NAMALWA (cell line): ENCODE measurements around the gene IL27RA.
A peak's percentile ranks its signal among the peaks of the same experiment; 100 is the strongest.
"Not testable (repeated sequence)": the region's sequence is repeated elsewhere in the genome, so short reads cannot be mapped to it uniquely, and the experiment has no call there.

Source experiments
- DNase-seq: peaks from one replicate; pipeline ENCODE4 v3.0.0-alpha.2; 2015; ENCODE audit warnings: low spot score

The IL27RA gene

DNA sequence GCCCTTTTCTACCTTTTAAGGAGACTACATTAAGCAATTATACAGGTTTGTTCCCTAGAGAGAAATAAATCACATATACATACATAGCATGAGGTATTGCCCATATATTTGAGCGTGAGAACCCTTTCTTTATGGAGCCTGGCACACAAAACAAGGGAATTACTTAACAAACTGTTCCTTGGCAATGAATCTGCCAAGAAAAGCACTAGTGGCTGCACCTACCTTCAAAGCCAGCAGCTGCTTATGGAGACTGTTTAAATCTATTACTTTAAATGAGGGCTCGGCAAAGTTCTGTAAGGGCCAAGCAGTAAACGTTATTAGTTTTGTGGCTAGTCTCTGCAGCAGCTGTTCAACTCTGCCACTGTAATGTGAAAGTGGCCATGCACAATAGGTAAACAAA, 32.5 kb upstream of the IL27RA start:
- DNase-seq, result no peak

DNA sequence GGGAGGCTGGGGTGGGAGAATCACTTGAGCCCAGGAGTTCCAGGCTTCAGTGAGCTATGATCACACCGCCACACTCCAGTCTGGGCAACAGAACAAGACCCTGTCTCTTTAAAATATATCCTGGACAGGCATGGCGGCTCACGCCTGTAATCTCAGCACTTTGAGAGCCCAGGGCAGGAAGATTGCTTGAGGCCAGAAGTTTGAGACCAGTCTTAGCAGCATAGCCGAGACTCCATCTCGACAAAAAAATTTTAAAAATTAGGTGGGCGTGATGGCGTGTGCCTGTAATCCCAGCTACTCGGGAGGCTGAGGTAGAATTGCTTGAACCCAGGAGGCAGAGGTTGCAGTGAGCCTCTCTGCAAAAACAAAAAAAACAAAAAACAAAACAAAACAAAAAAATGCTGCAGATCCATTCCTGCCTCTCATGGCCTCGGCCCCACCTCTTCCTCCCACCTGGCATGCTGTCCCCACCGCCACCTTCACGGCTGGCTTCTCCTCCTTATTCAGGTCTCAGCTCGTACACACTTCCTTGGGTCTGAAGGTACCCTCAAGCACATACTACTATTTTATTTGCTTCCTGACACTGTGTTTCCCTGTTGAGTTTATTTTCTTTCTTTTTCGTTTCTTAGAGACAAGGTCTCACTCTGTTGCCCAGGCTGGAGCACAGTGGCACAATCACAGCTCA, 30.7 kb upstream of the IL27RA start:
- no peak for DNase-seq

DNA sequence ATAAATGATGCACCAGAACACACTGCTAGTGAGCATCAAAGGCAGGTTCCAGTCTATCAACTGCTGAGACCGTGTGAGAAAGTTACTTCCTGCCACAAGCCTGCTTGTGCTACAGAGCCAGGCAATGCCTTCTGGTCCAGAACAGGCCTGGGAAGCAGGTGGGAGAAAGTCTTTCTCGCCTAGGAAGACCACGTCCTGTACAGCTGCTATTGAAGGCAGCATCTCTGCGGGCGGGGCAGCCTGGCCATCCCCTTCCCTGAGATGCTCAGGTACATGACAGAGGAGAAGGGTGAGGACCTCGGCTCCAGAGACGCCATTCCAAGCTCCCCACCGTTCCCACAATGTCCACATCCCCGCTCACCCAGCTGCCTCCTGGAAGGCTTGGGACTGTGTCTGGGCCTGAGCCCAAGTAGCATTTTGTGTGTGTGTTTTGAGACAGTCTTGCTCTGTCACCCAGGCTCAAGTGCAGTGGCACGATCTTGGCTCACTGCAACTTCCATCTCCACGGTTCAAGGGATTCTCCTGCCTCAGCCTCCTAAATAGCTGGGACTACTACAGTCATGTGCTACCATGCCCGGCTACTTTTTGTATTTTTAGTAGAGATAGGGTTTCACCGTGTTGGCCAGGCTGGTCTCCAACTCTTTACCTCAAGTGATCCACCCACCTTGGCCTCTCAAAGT, 28.9 kb upstream of the IL27RA start:
- peak; percentile 53 for DNase-seq

DNA sequence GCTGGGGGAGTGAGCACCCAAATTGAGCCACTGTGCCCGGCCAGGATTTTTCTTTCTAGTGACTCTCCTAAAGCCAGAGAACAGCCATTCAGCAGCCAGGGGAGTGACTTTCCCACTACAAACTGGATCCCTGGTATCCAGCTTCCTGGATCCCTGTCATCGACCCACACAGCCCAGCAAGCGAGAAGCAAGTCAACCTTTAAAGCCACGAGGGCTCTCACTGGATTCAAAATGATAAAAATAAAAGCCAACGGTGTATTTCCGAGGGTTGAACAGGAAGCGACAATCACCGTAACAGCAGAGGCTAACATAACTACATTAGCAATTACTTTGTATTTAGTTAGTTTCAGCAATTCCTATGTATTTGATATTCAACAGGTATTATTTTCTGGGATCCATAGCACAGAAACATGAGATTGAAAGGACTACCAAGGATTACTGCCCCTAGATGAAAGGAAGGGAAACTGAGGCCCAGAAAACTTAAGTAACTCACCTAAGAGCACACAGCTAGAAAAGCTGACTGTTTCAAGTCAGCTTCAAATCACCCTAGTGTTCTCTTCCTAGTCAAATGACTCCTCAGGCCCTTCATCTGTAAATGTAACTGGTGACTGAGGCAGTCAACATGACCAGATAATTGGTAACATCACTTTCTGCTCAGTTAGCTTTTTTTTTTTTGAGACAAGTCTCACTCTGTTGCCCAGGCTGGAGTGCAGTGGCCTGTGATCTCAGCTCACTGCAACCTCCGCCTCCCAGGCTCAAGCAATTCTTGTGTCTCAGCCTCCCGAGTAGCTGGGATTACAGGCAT, 28.1 kb upstream of the IL27RA start:
- DNase-seq, result peak; percentile 61

DNA sequence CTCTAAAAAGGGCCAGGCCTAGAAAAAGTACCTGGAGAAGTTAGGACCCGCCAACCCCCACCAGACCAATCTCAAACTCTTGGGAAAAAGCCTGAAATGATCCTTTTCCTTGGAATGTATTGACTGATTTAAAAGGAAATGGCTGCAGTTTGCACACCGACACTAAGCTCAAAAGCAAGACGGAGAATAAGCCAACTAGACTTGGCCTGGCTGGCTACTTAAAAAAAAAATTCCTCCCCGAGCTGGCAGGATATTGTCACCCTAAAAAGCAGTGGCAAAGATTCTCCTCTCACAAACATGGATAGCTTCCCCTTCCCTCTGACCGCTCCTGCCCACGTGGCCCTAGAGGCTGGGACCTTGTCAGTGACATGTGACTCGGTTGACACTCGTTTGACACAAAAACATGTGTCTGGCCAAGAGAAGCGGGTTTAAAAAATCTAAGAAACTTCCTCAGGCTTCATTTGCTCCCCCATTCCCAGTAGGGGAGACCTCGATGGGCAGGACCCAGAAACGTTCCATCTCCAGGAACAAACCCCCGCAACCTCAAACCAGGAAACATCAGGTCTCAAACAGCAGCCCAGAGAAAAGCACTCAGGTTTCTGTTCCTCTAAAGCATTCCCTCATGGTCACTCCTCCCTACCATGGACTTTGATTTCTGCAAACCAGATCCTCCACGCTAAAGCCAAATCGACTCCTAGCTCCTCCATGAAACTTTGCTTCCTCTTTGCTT, 26.8 kb upstream of the IL27RA start:
- peak; percentile 57 for DNase-seq

DNA sequence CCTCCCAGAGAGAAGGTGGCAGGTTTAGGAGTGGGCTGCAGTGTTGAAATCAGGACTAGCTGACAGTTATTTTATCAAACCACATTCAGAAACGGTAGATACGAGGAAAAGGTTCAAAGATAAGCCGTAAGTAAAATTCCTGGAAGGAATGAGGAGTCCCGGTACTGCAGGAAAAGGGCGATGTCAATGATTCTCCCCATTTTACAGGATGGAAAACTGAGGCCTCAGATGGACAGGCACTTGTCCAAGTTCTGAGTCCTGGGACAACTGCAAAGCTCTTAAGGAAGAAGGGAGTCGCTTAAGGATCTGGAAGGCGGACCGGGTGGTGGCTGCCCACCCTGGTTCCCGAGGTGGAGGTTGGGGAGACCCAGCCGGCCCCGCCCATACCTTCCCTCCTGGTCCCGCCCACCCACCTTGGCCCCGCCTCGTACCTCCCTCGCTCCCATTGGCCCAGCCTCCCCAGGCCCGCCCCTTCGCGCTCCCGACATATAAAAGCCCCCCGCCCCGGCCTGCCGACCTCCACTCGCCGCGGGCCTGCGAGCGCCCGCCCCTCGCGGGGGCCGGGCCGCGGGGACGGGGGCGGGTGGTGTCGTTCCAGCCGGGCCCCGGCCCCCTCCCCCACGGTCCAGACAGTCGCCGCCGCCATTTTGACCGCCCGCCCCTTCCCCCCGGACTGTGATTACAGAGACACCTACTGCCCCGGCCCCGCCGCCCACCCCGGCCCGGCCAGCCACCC, 26.0 kb upstream of the IL27RA start:
- peak; percentile 91 for DNase-seq

DNA sequence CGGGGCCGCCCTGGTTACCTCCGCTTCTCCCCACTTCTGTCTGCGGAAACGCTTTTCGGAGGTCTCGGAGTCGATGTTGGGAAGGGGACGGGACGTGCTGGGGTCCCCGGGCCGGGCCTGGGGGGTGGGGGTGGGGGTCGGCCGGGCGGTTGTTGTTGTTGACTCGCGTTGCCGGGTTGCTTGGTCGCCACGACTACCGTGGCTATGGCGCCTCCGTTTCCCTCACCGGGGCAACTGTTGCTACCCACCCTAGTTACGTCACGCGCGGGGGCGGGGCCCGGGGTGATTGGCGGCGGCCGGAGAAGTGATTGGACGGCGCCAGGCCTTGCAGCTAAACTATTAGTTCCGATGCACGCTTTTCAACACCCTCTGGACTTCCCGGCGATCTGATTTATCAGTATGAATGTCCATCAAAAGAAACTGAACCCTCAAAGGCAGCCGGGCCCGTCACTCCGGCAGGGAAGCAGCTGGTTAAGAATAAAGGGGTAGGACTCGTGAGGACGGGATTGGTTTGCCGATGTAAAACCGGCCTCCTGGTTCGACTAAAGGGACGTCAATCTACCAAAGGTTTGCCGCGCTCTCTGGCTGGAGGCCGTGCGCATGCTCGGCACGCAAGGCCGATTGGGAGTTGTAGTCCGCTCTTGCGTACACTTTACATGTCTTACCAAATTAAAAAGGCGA, 25.3 kb upstream of the IL27RA start, which contains the start of gene RFX1:
Gene RFX1, minus strand, starts transcription at position 236 of the 681 bp plus-strand sequence. CDS start 12,477 bp downstream, outside the sequence.
- peak; percentile 99 for DNase-seq

DNA sequence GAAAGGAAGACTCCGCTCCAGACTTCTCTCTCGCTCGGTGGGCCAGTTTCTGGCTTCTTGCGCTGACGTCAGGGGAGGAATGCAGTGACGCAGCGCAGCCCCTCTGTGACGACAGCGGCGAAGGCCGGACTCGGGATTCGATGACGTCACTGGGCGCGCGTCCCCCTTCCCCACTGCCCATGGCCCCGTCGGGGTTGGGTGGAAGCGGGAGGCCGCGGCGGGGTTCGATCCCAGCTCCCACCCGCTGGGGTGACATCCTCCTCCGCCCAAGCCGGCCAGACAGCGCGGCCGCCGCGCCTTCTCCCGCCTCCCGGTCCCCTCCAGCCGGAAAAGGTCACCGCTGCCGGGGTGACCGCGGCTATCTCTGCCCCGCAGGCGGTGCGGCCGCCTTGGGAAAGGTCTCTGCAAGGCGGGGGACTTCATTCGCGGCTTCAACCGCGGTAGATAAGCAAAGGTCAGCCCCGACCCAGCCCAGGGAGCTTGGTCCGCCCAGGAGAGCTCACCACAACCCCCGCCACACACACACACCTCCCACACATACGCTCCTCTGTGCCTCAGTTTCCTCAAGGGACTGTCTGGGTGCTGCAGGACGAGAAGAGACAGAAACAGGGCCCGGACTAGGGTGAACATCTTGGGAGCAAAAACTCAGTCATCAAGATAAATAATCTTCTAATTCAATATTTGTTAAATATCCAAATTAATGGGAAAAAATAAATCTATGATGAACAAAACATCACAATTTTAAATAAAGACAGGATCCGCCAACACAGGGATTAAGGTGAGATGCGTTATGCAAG, 24.6 kb upstream of the IL27RA start:
- DNase-seq, result no peak

DNA sequence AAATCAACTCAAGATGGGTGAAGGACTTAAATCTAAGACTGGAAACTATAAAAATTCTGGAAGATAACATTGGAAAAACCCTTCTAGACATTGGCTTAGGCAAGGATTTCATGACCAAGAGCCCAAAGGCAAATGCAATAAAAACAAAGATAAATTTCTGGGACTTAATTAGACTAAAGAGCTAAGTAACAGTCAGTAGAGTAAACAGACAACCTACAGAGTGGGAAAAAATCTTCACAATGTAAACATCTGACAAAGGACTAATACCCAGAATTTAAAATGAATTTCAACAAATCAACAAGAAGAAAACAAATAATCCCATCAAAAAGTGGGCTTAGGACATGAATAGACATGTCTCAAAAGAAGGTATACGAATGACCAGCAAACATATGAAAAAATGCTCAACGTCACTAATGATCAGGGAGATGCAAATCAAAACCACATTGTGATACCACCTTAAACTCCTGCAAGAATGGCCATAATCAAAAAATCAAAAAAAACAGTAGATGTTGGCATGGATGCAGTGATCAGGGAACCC, 19.1 kb upstream of the IL27RA start:
- no peak for DNase-seq

DNA sequence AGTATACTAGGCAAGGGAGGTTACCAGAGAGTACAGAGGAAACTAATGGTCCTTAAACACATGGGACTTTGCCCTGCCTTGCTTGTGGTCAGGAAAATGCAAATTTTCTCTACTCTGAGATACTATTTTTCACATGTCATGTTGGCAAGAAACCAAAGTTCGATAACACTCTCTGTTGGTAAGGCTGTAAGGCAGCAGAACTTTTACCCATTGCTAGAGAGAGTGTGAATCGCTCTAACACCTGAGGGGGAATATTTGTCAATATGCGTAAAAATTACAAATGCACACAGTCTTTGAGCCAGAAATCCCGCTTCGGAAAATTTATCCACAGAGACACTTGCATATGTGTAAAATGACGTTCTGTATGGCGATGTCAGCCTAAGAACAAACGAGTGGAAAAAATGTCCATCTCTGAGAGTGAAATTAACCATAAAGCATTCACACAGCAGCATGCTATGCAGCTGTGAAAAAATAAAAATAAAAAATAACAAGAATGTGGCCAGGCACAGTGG, 16.0 kb upstream of the IL27RA start:
- peak; percentile 92 for DNase-seq

DNA sequence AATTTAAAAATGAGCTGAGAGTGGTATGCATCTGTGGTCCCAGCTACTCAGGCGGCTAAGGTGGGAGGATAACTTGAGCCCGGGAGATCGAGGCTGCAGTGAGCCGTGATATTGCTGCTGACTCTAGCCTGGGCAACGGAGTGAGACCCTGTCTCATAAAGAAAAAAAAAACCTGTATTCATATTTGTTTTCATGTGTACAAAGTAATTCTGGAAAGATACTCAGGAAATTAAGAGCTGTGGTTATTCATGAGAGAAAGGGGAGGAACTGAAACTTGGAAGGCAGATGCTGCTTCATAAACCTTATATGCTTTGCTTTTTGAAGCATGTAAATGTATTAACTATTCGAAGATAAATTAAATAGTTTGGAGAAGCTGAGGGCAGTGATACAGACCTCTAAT, 12.5 kb upstream of the IL27RA start:
- peak; percentile 88 for DNase-seq

DNA sequence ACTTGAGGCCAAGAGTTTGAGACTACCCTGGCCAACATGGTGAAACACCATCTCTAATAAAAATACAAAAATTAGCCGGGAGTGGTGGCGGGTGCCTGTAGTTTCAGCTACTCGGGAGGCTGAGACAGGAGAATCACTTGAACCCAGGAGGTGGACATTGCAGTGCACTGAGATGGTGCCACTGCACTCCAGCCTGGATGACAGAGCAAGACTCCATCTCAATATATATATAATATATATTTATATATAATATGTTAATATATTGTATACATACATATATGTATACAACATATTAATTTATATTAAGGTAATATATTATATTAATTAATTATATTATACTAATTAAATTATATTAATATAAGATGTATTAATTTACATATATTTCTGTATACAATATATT, 11.8 kb upstream of the IL27RA start:
- DNase-seq, result not testable (repeated sequence)

DNA sequence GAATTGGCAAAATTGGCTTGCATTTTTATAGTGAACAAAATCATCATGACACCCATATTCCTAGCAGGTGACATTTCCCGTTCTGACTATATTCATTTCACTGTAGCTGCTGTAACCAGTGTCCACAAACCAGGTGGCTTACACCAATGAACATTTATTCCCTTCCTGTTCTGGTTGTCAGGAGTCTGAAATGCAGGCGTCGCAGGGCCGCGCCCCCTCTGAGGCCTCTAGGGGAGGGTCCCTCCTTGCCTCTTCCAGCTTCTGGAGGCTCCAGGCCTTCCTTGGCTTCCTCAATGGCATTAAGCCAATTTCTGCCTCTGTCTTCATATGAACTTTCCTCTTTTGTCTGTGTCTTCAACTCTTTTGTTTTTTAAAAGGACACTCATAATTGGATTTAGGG, 10.1 kb upstream of the IL27RA start:
- peak; percentile 44 for DNase-seq

DNA sequence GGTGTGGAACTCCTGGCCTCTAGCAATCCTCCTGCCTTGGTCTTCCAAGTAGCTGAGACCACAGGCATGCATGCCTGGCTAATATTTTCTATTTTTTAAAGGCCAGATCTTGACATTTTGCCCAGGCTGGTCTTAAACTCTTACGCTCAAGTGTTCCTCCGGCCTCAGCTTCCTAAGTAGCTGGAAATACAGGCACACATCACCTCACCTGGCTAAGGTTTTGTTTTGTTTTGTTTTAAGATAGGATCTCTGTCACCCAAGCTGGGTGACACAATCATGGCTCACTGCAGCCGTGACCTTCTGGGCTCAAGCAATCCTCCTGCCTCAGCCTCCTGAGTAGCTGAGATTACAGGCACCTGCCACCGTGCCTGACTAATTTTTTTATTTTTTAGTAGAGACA, 9.1 kb upstream of the IL27RA start:
- DNase-seq, result no peak

DNA sequence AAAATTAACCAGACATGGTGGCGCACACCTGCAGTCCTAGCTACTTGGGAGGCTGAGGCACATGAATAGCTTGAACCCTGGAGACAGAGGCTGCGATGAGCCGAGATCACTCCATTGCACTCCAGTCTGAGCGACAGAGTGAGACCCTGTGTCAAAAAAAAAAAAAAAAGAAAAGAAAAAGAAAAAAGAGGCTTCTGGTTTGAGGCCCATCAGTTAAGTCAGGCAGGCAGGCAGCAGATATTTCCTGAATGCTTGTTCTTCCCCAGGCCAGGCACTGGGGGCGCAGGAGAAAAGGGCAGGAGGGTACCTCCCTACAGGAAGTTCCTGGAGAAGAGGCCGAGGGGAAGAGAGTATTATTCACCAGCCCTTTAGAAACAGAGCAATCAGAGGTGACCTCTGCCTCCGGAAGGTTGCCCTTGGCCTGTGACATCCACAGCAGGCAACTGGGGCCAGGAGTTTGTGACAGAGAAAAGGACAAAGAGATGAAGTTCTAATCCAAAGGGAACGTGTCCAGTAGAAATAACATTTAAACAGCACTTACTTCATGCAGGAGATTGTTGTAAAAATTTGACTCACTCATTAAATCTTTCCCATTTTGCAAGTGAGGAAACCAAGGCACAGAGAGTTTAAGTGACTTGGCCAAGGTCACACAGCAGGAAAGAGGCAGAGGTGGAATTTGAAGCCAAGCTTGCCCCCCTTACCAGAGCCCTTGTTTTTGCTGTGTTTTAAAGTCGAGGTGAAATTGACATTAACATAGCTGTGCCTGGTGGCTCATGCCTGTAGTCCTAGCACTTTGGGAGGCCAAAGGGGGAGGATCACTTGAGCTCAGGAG, 7.9 kb upstream of the IL27RA start:
- no peak for DNase-seq

DNA sequence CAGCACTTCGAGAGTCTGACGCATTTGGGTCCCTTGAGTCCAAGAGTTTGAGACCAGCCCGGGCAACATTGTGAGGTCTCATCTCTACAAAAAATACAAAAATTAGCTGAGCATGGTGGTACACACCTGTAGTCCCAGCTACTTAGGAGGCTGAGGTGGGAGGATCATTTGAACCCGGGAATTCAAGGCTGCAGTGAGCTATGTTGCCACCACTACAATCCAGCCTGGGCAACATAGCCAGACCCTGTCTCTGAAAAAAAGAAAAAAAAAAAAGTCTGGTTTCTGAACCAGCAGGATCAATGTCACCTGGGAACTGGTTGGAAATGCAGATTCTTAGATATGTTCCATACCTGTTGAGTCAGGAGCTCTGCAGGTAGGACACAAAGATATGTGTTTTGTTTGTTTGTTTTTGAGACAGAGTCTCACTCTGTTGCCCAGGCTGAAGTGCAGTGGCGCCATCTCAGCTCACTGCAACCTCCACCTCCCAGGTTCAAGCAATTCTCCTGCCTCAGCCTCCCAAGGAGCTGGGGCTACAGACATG, 4.8 kb upstream of the IL27RA start:
- not testable (repeated sequence) for DNase-seq

DNA sequence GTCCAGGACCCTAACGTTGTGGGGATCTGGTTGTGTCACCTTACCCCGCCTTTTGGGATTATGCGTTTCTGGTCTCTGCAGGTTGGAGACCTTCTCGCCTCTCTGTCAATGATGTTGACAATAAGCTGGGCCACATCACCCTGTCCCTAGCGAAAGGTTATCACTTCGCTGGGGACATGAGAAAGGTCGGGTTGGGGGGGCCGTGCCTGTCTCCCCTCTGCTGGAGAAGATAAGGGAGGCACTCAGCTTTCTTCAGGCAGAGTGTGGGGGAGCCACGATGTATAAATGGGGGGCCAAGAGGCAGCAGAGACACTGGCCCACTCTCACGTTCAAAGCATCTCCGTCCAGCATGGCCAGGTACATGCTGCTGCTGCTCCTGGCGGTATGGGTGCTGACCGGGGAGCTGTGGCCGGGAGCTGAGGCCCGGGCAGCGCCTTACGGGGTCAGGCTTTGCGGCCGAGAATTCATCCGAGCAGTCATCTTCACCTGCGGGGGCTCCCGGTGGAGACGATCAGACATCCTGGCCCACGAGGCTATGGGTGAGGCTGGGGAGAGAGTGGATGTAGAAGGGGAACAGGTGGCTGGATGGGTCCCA, 3.6 kb upstream of the IL27RA start, which contains the start of gene RLN3:
Gene RLN3, plus strand, starts transcription at position 293 of the 595 bp plus-strand sequence. Its CDS starts 57 bp downstream, at position 350.
- no peak for DNase-seq

DNA sequence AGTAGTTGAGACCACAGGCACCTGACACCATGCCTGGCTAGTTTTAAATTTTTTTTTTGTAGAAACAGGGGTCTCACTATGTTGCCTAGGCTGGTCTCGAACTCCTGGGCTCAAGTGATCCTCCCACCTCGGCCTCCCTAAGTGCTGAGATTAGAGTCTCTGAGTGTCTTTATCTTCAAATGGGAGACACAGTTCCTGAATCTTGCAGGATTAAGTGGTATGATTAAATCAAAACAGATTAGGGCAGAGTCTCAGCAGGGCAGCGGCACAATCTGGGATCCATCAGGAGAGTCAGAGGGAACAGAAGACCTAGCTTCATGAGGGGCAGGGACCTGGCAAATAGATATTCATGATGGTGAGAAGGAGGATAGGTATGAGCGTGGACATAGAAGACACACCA, 2.7 kb upstream of the IL27RA start:
- DNase-seq, result no peak
